ENCODE results near the gene GORASP2. TPM values are rescaled to one million over a fixed set of nuclear protein-coding genes. Genes with fewer than 3 reads are reported as not detected.
"Not testable (repeated sequence)": the region's sequence is repeated elsewhere in the genome, so short reads cannot be mapped to it uniquely, and the experiment has no call there.

The GORASP2 gene
- 53.2 TPM for total RNA-seq
- long read RNA-seq, transcript GORASP2-201 (10 exons, 3,173 nt): major isoform, 130 of 160 reads
- long read RNA-seq, partial matches to known transcripts: 18 of 160 reads
- long read RNA-seq, other reads (novel, unspliced or antisense): 10 of 160 reads

DNA sequence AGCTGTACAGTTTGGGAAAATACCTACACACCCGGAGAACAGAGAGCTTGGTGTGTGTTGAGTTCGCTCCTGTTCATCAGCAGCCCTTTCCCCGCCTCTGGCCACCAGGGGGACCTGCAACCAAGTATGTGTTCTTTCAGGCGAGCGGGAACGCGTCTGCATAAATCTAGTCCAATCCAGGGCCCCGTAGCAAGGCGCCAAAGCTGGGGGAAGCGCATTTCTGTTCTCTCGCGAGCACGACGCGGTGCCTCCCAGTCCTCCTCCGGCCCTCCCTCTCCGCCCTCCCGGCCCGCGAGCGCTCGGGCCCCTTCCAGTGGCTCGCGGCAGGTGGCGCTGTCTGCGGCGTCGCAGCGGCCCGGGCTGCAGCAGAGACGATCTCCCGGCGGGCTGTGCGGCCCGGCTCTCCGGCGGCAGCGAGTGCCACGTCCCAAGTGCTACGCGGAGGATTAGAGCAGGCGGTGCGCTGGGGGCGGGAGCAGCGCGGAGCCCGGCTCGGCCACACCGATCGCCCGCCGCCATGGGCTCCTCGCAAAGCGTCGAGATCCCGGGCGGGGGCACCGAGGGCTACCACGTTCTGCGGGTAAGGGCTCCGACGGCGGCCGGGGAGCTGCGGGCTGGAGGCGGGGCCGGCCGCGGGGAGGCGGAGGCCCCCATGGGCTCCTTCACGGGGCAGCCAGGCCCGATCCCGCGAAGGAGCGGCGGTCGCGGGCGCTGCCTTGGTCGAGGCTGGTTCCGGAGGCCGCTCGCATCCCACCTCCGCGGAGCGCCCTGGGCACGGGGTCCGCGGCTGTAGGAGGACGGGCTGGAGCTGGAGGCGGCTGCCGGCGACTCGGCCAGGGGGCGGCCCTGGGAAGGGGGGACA lies at the start of gene GORASP2:
TSS of gene GORASP2 (plus strand) at position 430 of the 862 bp plus-strand sequence. CDS start at position 518, 88 bp downstream.
- intact Hi-C loops (cut with DNase I): no loop called here
- DNase-seq (peak; percentile 99), ATAC-seq (ENCODE audit: poor library complexity) (peak; percentile 98)

DNA sequence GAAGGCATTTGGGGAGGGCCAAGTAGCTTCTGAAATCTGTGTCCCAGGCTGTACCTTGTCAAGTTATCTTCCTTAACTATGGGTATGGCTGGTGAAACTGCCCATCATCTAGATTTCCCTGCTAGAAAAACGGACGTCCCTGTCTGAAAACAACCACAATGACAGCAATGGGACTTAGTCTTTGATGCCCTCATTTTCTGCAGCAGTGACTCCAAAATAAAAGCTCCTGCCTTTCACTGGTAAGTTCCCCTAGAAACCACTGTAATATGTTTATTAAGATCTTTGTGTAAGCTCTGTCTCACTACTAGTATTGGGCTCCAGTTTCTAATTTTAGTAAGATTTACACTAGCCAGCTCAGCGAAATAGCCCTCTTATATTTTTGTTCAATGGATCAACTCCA lies 47.2 kb upstream of the GORASP2 start:
- DNase-seq: no peak
- ATAC-seq (ENCODE audit: poor library complexity): no peak
- intact Hi-C loops (cut with DNase I): no loop called here

DNA sequence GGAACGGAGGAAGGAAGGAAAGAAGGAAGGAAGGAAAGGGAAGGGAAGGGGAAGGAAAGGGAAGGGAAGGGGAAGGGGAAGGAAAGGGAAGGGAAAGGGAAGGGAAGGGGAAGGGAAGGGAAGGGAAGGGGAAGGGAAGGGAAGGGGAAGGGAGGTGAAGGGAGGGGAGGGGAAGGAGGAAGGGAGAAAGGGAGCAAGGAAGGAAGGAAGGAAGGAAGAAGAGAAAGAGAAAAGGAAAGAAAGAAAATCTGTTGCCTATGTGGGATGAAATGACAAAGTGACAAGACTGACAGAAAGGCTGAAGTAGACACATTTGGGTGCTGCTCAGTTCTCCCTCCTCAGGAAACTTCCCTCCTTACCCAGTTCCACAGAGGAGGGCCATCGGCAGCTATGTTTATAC lies 46.3 kb upstream of the GORASP2 start:
- ATAC-seq (ENCODE audit: poor library complexity) (no peak), DNase-seq (no peak)
- intact Hi-C loops (cut with DNase I): no loop called here

DNA sequence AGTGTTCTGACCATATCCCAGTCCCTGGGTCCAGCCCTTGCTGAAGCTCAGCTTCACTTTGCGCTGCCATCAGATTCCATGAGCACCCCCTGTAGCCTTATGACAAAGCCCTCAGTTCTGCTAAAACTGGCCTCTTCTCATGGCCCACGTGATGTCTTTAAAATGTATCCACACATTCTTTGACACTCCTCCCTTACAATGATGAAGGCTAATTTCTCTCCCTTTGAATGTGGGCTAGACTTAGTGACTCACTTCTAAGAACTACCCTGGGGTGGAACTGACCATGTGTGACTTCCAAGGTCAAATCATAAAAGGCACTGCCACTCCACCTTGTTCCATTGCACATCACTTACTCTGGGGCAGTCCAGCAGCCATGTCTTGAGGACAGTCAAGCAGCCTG lies 45.4 kb upstream of the GORASP2 start:
- ATAC-seq (ENCODE audit: poor library complexity) (no peak), DNase-seq (no peak)
- intact Hi-C loops (cut with DNase I): no loop called here

DNA sequence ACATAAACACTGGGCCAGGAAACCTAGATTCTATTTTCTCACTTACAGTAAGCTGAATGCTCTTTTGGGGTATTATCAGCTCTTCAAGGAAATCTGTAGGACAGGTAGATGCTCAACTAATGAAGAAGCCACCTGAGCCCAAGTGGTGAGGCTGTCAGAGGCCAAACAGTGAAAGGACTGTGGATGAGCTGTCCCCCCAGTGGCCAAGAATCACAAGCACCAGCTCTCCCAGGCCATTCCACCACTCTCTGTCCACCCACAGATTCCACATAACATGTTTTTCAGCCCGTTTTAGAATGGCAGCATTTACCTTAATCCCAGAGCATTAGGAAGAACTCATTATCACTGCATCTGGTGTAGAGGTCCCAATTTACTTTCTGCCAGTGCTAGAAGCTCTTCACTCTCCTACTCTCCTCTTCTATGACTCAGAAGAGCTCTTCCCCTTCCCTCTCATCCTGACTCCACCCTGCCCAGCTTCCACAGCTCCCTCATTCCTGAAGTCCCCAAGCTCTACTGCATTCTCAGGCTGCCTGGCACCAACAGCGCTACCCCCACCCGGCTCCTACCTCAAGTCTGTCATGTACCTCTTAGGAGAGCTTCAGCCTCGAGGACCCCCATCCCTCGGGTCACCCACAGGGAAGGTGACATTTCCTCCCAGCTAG lies 43.8 kb upstream of the GORASP2 start:
- no peak for DNase-seq
- ATAC-seq (ENCODE audit: poor library complexity): no peak
- intact Hi-C loops (cut with DNase I): no loop called here

DNA sequence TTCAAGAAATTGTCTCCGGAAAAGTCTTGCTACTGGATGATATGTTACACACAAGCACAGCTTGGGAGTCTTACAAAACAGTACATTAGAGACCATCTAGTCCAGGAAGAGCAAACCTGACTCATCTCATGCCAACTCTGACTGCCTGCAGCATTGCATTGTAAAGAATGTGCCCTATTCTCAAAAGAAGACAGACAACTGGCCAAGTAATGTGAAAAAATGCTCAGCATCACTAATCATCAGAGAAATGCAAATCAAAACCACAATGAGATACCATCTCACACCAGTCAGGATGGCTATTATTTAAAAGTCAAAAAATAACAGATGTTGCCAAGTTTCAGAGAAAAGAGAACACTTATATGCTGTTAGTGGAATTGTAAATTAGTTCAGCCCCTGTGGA lies 42.7 kb upstream of the GORASP2 start:
- DNase-seq: no peak
- intact Hi-C loops (cut with DNase I): no loop called here
- no peak for ATAC-seq (ENCODE audit: poor library complexity)

DNA sequence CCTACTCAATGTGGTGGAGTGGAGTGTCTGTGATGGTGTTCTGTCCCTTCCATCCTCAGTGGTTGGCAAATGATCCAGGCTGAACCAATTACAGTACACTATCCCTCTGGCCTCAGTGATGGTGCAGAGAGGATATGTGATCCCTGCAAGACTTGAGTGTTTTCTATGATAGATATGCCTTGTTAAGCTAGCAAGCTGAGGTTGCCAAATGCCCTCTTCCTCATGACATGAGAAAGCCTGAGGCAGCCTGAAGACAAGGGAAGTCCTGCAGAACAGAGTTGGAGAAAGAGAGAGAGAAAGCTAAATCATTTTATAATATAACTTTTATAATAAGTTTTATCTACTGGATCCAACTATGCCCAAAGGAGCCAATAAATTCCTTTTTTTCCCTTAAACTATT lies 41.6 kb upstream of the GORASP2 start:
- no peak for ATAC-seq (ENCODE audit: poor library complexity)
- no peak for DNase-seq
- intact Hi-C loops (cut with DNase I): no loop called here

DNA sequence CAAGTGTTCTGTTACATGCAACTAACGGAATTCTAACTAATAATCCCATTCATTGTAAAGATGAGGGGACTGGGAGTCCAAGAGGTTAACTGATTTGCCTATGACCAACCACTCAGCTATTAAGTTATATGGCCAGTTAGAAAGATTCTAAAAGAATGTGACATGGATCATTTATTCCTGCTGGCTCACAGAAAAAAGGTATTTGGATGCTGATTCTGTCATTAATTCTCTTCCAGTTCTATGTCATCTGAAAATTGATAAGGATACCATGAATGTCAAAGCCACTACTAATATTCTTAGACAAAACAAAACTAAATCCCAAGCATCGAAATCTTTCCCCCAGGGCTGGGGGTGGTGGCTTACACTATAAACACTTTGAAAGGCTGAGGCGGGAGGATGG lies 41.2 kb upstream of the GORASP2 start:
- intact Hi-C loops (cut with DNase I): no loop called here
- DNase-seq: no peak
- no peak for ATAC-seq (ENCODE audit: poor library complexity)

DNA sequence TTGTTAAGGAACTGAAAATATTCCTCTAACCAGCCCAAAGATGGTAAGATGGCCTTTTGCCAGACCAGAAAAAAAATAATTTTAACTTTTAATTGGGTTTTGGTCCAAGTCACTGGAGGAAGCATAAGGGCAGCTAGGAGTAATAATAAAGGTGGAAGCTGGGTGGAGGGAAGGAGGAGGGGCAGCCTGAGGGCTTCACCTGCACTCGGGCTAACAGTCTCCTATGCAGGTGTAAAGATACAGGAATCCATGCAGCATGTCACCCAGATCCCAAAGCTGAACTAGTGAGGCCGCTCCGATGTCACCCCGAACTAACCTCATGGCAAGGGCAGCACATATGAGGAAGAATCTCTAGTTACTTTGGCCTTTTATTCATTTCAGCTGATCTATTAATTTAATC lies 37.2 kb upstream of the GORASP2 start:
- no peak for DNase-seq
- no peak for ATAC-seq (ENCODE audit: poor library complexity)
- intact Hi-C loops (cut with DNase I): no loop called here

DNA sequence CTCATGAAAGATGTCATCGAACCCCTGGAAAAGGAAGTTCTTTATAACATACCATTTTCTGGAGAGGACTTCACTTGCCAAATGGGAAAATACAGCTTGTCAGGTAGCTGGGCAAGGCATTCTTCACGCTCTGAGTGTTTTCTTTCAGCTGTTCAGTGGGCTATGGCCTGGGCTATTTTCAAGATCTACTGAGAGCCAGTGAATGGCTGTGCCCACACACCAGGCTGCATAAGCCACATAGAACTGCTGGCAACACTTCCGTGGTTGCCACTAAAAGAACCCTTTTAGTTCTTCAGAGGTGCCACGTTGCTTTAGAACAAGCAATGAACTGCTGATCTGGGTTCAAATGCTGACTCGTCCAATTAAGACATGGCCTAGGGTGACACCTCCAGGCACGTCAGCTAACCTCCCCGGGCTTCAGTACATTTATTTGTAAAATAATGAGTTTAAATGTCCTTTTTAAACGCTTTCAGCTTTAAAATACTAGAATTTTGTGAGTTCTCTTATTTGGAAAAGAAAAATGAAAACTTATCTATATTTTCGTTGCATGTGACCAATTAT lies 36.6 kb upstream of the GORASP2 start:
- intact Hi-C loops (cut with DNase I): no loop called here
- no peak for ATAC-seq (ENCODE audit: poor library complexity)
- DNase-seq: no peak

DNA sequence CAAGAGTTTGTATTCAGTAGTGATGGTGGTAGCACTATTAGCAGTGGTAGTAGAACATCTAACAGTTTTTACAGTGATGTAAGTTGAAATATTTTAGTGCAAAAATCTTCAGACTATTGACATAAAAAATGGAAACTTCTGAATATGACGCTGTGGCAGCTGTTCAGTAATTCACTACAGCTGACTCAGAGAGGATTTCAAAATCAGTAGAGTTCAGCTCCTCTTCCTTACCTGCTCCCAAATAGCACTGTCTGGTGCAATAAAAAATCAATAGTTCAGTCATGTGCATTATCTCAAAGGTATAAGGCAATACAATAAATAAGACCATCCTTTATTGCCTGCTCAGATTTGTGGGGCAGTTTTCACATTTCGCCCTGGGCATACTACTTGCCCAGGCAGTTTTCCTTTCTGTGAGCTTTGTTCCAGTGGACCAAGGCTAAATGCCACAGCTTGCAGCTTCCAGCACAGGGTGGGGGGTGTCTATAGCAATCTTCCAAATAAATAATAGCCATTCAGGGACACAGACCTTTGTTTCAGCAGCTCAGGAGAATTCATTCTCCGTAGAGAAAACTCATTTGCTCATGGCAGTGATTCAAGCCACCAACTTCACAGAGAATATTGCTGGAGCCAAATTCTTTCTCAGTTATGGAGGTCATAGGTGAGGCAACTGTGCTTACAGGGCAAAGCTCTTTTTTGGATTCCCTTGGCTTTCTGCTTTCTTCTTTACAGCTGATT lies 33.9 kb upstream of the GORASP2 start:
- no peak for DNase-seq
- intact Hi-C loops (cut with DNase I): no loop called here
- ATAC-seq (ENCODE audit: poor library complexity): no peak

DNA sequence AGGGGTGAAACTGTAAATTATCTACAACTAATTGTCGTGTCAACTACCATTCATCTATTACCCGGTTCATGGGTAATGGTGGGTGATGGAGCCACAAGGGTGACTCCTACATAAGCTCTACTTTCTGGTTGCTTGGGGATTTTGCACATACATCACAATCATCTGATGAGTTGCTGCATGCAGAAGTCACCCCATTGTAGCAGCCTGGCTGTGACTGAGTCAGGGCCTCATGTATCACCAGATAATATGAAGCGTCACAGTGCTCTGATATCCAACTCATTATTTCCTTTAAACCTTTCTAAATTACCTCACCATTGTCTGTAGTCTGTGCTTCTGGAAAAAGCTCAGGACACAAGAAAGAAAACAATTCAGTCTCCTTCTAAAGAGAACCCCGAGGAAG lies 32.4 kb upstream of the GORASP2 start:
- intact Hi-C loops (cut with DNase I): no loop called here
- DNase-seq: no peak
- no peak for ATAC-seq (ENCODE audit: poor library complexity)

DNA sequence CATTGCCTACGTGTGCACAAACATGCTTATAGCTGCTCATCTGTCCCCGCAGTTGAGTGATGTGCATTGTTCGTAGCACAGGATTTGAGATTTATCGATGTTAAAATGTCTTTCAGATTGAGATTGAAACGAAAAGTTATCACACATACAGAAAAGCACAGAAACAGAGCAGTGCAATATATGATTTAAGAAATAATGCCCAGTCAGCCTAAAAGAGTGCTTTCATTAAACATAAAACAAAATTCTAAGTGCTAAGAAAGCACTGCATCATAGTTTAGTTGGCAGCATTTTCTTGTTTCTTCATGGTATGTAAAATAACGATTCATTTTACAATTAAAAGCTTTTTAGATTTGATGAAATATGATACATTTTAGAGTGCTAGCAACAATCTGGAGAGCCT lies 31.9 kb upstream of the GORASP2 start:
- DNase-seq (no peak), ATAC-seq (ENCODE audit: poor library complexity) (no peak)
- intact Hi-C loops (cut with DNase I): no loop called here

DNA sequence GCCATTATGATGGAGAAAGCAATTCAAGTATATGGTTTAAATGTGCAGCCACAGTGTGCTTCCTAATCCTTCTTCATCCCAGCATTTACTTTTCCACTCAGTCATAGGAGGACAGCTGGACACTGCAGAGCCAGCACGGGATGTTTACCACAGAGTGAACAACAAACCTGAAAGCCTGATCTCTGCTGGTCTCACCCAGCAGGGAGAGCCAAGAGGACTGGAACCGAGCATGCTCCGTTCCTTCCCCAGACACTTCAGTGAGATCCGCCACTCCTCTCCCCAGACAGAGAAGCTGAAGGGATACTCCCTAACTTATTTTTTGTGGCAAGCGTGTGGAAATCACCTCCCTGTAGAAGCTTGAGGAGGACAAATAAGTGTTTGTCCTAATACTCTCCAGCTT lies 23.2 kb upstream of the GORASP2 start:
- ATAC-seq (ENCODE audit: poor library complexity): no peak
- no peak for DNase-seq
- intact Hi-C loops (cut with DNase I): no loop called here

DNA sequence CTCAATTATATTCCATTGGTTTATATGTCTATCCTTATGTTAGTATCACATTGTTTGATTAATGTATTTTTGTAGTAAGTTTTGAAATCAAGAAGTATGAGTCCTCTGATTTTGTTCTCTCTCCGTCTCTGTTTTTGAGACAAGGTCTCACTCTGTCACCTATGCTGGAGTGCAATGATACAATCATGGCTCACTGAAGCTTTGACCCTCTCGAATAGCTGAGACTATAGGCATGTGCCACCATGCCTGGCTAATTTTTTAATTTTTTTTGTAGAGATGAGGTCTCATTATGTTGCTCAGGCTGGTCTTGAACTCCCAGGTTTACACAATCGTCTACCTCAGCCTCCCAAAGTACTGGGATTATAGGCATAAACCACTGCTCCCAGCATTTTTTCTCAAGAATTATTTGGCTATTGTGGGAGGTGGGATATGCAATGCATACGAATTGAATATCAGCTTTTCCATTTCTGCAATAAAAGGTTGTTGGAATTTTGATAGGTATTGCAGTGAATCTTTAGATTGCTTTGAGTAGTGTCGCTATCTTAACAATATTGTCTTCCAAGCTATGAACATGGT lies 17.7 kb upstream of the GORASP2 start:
- DNase-seq (no peak), ATAC-seq (ENCODE audit: poor library complexity) (no peak)
- intact Hi-C loops (cut with DNase I): no loop called here

DNA sequence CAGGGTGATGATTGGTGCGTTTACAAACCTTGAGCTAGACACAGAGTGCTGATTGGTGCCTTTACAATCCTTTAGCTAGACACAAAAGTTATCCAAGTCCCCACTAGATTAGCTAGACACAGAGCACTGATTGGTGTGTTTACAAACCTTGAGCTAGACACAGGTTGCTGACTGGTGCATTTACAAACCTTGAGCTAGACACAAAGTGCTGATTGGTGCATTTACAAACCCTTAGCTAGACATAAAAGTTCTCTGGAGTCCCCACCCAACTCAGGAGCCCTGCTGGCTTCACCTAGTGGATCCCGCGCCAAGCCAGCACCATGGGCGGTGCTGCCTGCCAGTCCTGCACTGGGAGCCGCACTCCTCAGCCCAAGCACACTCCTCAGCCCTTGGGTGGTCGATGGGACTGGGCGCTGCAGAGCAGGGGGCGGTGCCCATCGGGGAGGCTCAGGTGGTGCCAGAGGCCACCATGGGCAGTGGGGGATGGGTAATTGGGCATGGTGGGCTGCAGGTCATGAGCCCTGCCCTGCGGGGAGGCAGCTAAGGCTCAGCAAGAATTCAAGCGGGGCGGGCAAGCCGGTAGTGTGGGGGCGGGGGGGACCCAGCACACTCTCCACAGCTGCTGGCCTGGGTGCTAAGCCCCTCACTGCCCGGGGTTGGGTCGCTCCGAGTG lies 13.9 kb upstream of the GORASP2 start:
- DNase-seq; intact Hi-C loops (cut with DNase I); ATAC-seq (ENCODE audit: poor library complexity): not testable (repeated sequence)

DNA sequence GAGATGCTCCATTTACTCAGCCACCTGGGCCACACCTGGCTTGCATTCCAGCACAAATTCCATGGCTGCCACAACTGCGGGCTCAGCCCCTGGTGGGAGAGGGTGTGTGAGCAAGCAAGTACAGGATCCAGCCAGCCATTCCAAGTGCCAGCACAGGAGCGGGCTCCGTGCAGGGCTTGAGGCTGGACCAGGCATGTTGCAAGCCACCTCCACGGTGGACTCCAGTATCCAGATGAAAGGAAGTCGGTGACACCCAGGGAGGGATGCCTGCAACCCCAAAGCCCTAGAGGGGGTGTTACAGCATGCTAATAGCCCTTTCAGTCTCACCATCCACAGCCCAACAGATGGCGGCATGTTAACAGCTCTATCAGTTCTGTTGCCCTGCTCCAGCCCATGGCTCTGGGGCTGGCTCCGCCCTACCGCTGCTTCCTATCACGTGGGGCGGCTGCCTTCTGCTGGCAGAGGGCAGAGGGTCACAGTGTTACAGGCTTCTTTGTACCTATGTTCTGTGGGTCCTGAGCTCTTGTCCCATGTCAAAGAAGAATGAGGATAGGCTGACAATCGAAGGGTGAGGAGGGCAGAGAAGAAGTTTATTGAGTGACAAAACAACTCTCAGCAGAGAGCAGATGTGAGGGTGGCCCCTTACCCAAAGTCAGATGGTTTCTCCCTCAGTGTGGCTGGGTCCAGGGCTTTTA lies 11.7 kb upstream of the GORASP2 start:
- intact Hi-C loops (cut with DNase I): no loop called here
- no peak for ATAC-seq (ENCODE audit: poor library complexity)
- no peak for DNase-seq

DNA sequence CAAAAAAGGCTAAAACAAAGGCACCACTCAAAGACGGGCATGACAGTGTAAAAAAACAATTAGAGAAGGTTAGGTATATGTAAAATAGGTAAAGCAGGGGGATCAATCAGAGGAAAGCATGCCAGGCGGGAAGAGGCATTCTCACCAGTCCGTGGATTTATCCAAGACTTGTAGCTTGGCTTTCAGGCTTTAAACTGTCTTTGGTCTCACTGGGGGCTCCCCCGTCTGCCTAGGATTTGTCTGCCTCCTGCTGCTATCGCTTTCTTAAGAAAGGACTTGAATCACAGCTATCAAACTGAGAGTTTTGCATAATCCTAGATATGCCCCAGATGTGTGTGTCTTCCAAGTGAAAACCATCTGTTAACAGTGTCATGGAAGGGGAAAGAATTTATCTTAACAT lies 11.1 kb upstream of the GORASP2 start:
- DNase-seq (no peak), ATAC-seq (ENCODE audit: poor library complexity) (no peak)
- intact Hi-C loops (cut with DNase I): no loop called here
